GM10248 (cell line): ENCODE results near the gene AQP10.
"Not testable (repeated sequence)": the region's sequence is repeated elsewhere in the genome, so short reads cannot be mapped to it uniquely, and the experiment has no call there.

Experiments used
- CTCF ChIA-PET: fragments of 300-600 bp; sonication (Branson Sonifier 250); formaldehyde crosslinking; extraction: SDS; loops from one replicate; lab custom pipeline; 2021; ENCODE audit warnings: antibody characterized with exemption; lab: Yijun Ruan, JAX
- POLR2A ChIA-PET: fragments of 350-650 bp; sonication (Branson Sonifier 250); formaldehyde crosslinking; extraction: SDS; loops from one replicate; lab custom pipeline; 2020; ENCODE audit warnings: antibody characterized with exemption; lab: Yijun Ruan, JAX
- DNase-seq: peaks from one replicate; pipeline ENCODE4 v3.0.0; 2012; ENCODE audit errors: extremely low spot score
- CTCF ChIP-seq: IDR thresholded peaks from 2 replicates; pipeline ENCODE4 v1.5.1; 2012; ENCODE audit warnings: mild to moderate bottlenecking, low read depth; ENCODE audit errors: extremely low read depth, missing control alignments, control extremely low read depth

Gene AQP10

GRCh38 chr1:154290921-154291320 is 30.0 kb upstream of the AQP10 start:
- ChIA-PET CTCF (interaction anchor here (1.1 to 1.9 kb wide), 2 partner anchors 10 to 25 kb away, joined by 4 read pairs; no protein-coding TSS in a partner anchor), POLR2A (interaction anchor here (0.6 kb wide), 1 partner anchor 191 kb away, joined by 3 read pairs; no protein-coding TSS in a partner anchor)
- no peak for TF ChIP-seq CTCF
- DNase-seq = no peak

GRCh38 chr1:154295408-154296235 is 25.3 kb upstream of the AQP10 start:
- TF ChIP-seq CTCF = no peak
- ChIA-PET CTCF (interaction anchor here (1.3 kb wide), 1 partner anchor 9 kb away, joined by 4 read pairs; no protein-coding TSS in a partner anchor), POLR2A (no interaction called here)
- no peak for DNase-seq

- POLR2A ChIA-PET = interaction anchor here (0.7 kb wide), 1 partner anchor 80 kb away, joined by 3 read pairs; no protein-coding TSS in a partner anchor
- DNase-seq = no peak
- CTCF ChIA-PET = interaction anchor here (1.1 kb wide), 1 partner anchor 178 kb away, joined by 3 read pairs; no protein-coding TSS in a partner anchor
- TF ChIP-seq CTCF = no peak
Observed at GRCh38 chr1:154301582-154301981, 19.3 kb upstream of the AQP10 start.

- ChIA-PET CTCF (interaction anchor here (0.9 to 3.6 kb wide), 8 partner anchors 9 to 33 kb away, joined by 3 to 16 read pairs (median 4); partner anchors contain the start of gene ATP8B2), POLR2A (no interaction called here)
- TF ChIP-seq CTCF = no peak
- no peak for DNase-seq
Observed at GRCh38 chr1:154304664-154305337, 16.1 kb upstream of the AQP10 start.

GRCh38 chr1:154306151-154306550 is 14.7 kb upstream of the AQP10 start:
- no peak for TF ChIP-seq CTCF
- ChIA-PET POLR2A (no interaction called here), CTCF (interaction anchor here (1.2 to 3.6 kb wide), 5 partner anchors 18 to 29 kb away, joined by 3 to 16 read pairs (median 7); partner anchors contain the start of gene ATP8B2)
- no peak for DNase-seq

- CTCF ChIA-PET = interaction anchor here (1.0 to 1.8 kb wide), 4 partner anchors 13 to 172 kb away, joined by 3 to 6 read pairs (median 4); partner anchors contain the start of gene AQP10
- POLR2A ChIA-PET, DNase-seq: not testable (repeated sequence)
Observed at GRCh38 chr1:154307670-154308270, 13.1 kb upstream of the AQP10 start.

GRCh38 chr1:154309136-154309535 is 11.8 kb upstream of the AQP10 start:
- POLR2A ChIA-PET, CTCF ChIA-PET, DNase-seq: not testable (repeated sequence)

GRCh38 chr1:154312229-154313065 is 8.4 kb upstream of the AQP10 start:
- DNase-seq, POLR2A ChIA-PET: not testable (repeated sequence)
- CTCF ChIA-PET = interaction anchor here (1.5 to 4.2 kb wide), 2 partner anchors 14 to 22 kb away, joined by 4 to 31 read pairs; partner anchors contain the start of gene ATP8B2
